Choroid plexus epithelial cell (primary cell): ENCODE results near the gene CD63.

Experiments
- DNase-seq: peaks from one replicate; pipeline ENCODE4 v3.0.0-alpha.2; 2010; ENCODE audit warnings: low read depth
- H3K4me3 ChIP-seq: 2 replicates; pipeline ENCODE4 v1.5.1; 2011; ENCODE audit warnings: low read depth, mild to moderate bottlenecking, control low read depth, low read length, moderate library complexity
- CTCF ChIP-seq: conservative IDR thresholded peaks from 2 replicates; pipeline ENCODE4 v1.5.1; 2011; ENCODE audit warnings: low read depth, mild to moderate bottlenecking, control low read depth, inconsistent platforms, low read length, moderate library complexity

Gene CD63

GRCh38 chr12:55725556-55725955 is 3.3 kb downstream of the CD63 start:
- H3K4me3 ChIP-seq: peak overlapping the region; percentile 92
- no peak for DNase-seq
- TF ChIP-seq CTCF: no peak

- H3K4me3 ChIP-seq: no peak overlapping the region
- no peak for TF ChIP-seq CTCF
- no peak for DNase-seq
Observed at GRCh38 chr12:55724940-55725309, 3.9 kb downstream of the CD63 start.

- DNase-seq: peak; percentile 85
- no peak overlapping the region for H3K4me3 ChIP-seq
- peak; percentile 81 for TF ChIP-seq CTCF
Observed at GRCh38 chr12:55724226-55724939, 4.4 kb downstream of the CD63 start.

GRCh38 chr12:55723516-55724225 is 5.1 kb downstream of the CD63 start:
- DNase-seq: no peak
- TF ChIP-seq CTCF: no peak
- no peak overlapping the region for H3K4me3 ChIP-seq

- no peak for TF ChIP-seq CTCF
- DNase-seq: no peak
- H3K4me3 ChIP-seq: no peak overlapping the region
Observed at GRCh38 chr12:55722948-55723347, 5.9 kb downstream of the CD63 start.

- no peak for DNase-seq
- H3K4me3 ChIP-seq: no peak overlapping the region
Observed at GRCh38 chr12:55721601-55722213, 7.1 kb downstream of the CD63 start.

More at GRCh38 chr12:55721601-55722213, 7.1 kb downstream of the CD63 start:
- no peak for TF ChIP-seq CTCF
